ENCODE results near the gene GGNBP2.

Gene GGNBP2

GRCh38 chr17:36550491-36551417, 6.0 kb downstream of the GGNBP2 start:
- DNase-seq (ENCODE audit: low read depth in 2 of 3, low spot score in 1 of 3) = no peak

- DNase-seq (ENCODE audit: low read depth in 2 of 3, low spot score in 1 of 3) = no peak
Observed at GRCh38 chr17:36553459-36553858, 8.7 kb downstream of the GGNBP2 start.

DNA sequence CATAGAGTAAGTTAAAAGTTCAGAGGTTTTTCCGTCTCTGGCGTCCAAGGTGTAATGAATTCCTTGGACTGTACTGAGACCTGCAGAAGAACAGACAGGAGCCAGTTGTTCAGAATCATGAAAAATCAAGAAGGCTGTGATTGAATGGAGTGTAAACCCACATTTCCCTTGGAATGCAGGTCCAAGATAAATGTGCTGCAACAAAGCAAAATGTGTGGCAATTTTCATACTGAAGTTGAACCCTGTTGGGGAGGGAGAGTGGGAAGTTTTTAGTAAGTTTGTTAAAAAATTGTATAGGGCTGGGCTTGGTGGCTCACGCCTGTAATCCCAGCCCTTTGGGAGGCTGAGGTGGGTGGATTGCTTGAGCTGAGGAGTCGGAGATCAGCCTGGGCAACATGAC, 21.4 kb downstream of the GGNBP2 start:
- no peak for DNase-seq (ENCODE audit: low read depth in 2 of 3, low spot score in 1 of 3)

GRCh38 chr17:36575028-36575427, 30.3 kb downstream of the GGNBP2 start:
- DNase-seq (ENCODE audit: low read depth in 2 of 3, low spot score in 1 of 3) = no peak

DNA sequence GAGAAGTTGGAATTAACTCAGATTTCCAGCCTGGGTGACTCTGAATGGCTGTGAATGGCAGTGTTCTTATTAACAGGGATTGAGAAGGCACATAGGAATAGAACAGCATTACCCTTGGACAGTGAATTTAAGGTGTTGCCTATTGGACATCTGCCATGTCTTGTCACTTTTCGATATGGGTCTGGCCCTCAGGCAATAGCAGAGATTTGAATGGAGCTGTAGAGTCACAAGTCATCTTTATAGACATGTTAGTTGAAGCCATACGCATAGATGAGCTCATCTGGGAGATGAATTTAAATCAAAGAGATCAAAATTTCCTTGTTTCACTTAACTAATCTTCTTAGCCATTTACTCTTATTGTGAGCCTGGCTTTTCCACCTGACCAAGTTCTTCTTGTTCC, 32.1 kb downstream of the GGNBP2 start:
- DNase-seq (ENCODE audit: low read depth in 2 of 3, low spot score in 1 of 3) = no peak

GRCh38 chr17:36578671-36579070, 34.0 kb downstream of the GGNBP2 start:
- no peak for DNase-seq (ENCODE audit: low read depth in 2 of 3, low spot score in 1 of 3)

DNA sequence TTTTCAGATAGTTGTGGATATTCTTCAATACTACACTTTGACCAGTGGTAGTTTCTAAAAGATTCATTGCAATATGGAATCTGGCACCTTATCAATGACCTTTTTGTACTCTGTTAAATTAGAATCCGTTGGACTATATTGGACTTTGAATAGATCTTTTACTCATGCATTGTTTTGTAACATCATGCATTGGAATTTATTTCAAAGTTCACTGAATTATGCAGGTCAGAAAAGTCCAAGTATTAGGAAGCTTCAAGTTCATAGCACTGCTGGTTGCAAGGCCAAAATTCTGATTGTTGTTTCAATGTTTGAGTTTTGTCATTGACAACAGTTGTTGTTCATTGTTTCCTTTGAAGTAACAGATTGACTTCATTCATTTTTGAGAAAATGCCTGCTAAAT, 39.1 kb downstream of the GGNBP2 start:
- DNase-seq (ENCODE audit: low read depth in 2 of 3, low spot score in 1 of 3) = no peak

DNA sequence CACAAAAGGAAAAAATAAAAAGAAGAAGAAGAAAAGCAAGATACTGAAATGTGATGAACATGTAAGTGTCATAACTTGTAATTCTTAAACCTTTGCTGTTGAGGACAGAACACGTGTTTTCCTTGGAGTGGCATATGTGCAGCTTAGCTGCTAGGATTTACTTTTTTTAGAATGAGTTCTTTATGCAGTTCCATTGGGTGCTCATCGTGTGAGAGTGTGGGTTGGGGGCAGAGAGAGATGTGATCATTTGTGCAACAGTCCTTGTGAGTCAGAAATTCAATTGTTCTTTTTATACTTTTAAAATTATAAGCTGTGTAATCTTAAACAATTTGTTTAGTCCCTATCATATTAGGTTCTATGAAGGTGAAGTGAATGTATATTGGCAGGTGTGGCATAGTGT, 41.4 kb downstream of the GGNBP2 start:
- no peak for DNase-seq (ENCODE audit: low read depth in 2 of 3, low spot score in 1 of 3)

DNA sequence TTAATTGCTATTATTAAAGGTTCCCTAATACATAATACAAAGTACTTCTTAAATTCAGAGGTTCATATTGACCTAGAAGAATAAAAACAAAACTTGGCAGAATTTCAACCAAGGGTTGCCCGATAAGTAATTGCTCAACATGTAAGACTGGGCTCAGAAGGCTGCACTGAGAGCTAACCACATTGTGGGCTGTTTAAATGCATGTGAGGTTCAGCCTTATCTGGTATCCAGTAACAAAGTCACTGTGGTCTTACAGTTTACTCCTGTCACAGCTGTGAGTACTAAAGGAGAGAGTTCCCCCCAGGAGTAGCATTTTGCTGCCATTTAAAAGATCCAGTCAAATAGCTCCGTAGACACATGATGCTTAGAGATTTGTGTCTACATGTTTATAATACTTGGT, 45.4 kb downstream of the GGNBP2 start:
- no peak for DNase-seq (ENCODE audit: low read depth in 2 of 3, low spot score in 1 of 3)

GRCh38 chr17:36591434-36592315, 47.0 kb downstream of the GGNBP2 start, which contains the start of gene DHRS11:
Gene DHRS11, plus strand, starts transcription at chr17:36591879. Its CDS starts 131 bp downstream, at chr17:36592010.
- peak; percentile 68 to 79 (median 74) for DNase-seq (ENCODE audit: low read depth in 2 of 3, low spot score in 1 of 3)

- DNase-seq (ENCODE audit: low read depth in 2 of 3, low spot score in 1 of 3) = no peak
Observed at GRCh38 chr17:36592316-36592715, 47.6 kb downstream of the GGNBP2 start.

- no peak for DNase-seq (ENCODE audit: low read depth in 2 of 3, low spot score in 1 of 3)
Observed at GRCh38 chr17:36592716-36593321, 48.1 kb downstream of the GGNBP2 start.

- no peak for DNase-seq (ENCODE audit: low read depth in 2 of 3, low spot score in 1 of 3)
Observed at GRCh38 chr17:36593656-36594316, 49.1 kb downstream of the GGNBP2 start.

DNA sequence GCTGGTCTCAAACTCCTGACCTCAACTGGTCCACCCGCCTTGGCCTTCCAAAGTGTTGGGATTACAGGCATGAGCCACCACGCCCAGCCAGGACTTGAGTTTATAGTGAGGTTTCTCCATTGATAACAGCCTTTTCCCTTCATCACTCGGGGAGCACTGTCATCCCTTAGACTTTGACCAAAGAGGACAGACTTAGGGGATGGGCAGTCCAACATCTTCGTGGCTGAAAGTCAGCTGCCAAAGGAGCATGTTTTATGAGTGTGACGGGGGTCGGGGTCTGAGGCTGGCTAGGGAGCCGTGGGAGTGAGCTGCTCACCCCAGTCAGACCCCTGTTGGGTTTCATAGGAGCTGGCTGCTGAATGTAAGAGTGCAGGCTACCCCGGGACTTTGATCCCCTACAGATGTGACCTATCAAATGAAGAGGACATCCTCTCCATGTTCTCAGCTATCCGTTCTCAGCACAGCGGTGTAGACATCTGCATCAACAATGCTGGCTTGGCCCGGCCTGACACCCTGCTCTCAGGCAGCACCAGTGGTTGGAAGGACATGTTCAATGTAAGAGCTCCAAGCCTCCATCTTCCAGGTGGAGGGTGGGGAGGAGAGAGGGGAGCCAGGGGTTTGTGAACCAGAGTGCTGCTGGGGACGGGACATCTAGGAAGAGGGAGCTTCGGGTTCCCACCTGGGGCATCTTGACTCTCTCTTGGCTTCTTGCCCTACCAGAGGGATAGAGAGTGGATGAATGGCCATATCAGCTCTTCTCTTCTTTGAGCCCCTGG, 50.1 kb downstream of the GGNBP2 start:
- no peak for DNase-seq (ENCODE audit: low read depth in 2 of 3, low spot score in 1 of 3)

GRCh38 chr17:36597226-36597625, 52.5 kb downstream of the GGNBP2 start:
- no peak for DNase-seq (ENCODE audit: low read depth in 2 of 3, low spot score in 1 of 3)

DNA sequence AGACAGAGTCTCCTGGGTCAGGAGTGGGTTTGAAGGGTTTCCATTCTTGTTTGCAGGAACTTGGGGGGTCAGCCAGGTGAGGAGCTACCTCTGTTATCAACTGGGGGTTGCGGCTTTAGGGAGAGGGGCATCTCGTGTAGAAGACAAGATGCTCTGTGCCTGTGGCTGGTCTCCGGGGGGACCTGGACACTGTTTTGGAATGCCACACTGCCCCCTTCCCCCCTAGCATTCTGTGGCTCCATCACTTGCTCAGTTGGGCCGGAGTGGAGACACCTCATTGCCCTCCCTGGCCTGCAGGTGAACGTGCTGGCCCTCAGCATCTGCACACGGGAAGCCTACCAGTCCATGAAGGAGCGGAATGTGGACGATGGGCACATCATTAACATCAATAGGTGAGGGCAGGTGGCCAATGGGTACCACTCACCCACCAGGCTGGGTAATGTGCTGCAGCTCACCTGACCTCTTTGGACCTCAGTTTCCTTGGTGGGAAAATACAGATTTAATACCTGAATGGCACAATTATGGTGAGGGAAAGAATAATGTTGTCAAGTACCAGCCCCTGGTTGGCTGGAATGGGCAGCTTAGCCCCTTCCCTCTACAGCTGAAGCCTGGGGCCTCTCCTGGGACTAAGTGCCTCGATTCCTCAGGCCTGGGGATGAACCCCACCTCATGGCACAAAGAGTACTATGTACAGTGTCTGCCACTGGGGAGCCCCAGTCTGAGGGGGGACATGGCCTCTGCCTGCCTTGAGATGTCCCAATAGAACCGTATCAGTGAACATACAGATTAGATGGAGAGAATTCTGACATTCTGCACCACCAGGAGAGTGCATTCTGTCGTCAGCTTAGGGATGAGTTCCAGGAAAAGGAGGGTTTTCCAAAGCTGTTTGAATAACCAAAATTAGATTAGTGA, 53.4 kb downstream of the GGNBP2 start:
- DNase-seq (ENCODE audit: low read depth in 2 of 3, low spot score in 1 of 3) = no peak

DNA sequence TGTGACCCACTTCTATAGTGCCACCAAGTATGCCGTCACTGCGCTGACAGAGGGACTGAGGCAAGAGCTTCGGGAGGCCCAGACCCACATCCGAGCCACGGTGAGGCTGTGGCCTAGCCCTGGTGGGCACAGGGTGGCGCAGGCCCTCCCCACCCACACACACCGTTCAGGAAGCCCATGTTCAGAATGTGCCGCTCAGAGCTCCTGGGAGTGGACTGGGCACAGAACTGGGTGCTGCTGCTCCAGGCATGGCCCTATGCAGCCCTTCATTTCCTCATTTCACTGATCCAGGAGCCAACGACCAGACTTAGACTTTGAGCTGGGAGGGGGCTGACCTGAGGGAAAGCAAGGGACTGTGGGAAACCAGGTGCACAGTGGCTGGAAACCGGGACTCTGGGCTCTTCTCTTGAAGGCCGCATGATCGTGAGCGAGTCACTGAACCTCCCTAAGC, 54.3 kb downstream of the GGNBP2 start:
- no peak for DNase-seq (ENCODE audit: low read depth in 2 of 3, low spot score in 1 of 3)

DNA sequence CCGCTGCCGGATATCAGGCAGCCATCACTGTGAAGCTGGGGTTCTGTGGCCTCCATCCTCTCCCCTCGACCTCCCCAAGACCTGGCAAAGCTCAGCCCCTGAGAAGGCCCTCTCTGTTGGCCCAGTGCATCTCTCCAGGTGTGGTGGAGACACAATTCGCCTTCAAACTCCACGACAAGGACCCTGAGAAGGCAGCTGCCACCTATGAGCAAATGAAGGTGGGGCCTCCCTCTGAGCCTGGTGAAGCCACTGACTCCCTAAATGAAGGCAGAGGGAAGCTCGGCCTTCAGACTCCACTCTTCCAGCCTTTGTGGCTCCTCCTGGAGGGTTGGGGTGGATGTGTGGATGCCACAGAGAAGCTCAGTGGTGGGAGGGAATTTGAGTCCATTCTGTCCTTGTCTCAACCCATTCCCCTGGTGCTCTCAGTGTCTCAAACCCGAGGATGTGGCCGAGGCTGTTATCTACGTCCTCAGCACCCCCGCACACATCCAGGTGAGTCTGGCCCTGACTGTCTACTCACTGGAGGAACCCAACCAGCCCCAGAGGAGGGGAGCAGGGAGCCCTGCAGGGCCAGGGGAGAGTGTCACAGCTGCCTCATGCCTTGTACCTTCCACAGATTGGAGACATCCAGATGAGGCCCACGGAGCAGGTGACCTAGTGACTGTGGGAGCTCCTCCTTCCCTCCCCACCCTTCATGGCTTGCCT, 55.0 kb downstream of the GGNBP2 start:
- no peak for DNase-seq (ENCODE audit: low read depth in 2 of 3, low spot score in 1 of 3)
